Calu3 (cell line): Measurements from ENCODE around the gene SF3B6. TPM values are rescaled to one million over a fixed set of nuclear protein-coding genes. Genes with fewer than 3 reads are reported as not detected.

Source experiments
- BruUV-seq: library from RNA; stranded (reverse); fragments of 400-500 nt; replicated peaks from 2 replicates; lab custom pipeline; 2021; lab: Mats Ljungman, UMichigan
- CTCF ChIA-PET: fragments of 300-600 bp; sonication (Branson Sonifier 250); formaldehyde crosslinking; loops from one replicate; lab custom pipeline; 2022; ENCODE audit warnings: antibody characterized with exemption; lab: Charles Lee
- DNase-seq: peaks from one replicate; pipeline ENCODE4 v3.0.0; 2022
- H3K27ac Mint-ChIP-seq: one replicate; pipeline ENCODE4 v1.8.0; 2022; ENCODE audit warnings: mixed read lengths; ENCODE audit not compliant: unreplicated experiment
- H3K27me3 Mint-ChIP-seq: one replicate; pipeline ENCODE4 v1.8.0; 2022; ENCODE audit warnings: mixed read lengths; ENCODE audit not compliant: unreplicated experiment
- H3K36me3 Mint-ChIP-seq: one replicate; pipeline ENCODE4 v1.8.0; 2022; ENCODE audit warnings: mild to moderate bottlenecking, moderate library complexity, mixed read lengths; ENCODE audit not compliant: insufficient read depth, unreplicated experiment
- H3K4me1 Mint-ChIP-seq: one replicate; pipeline ENCODE4 v1.8.0; 2022; ENCODE audit warnings: mild to moderate bottlenecking, low read depth, mixed read lengths; ENCODE audit not compliant: unreplicated experiment
- H3K4me3 Mint-ChIP-seq: one replicate; pipeline ENCODE4 v1.8.0; 2022; ENCODE audit warnings: mild to moderate bottlenecking, low read depth, moderate library complexity, mixed read lengths; ENCODE audit not compliant: unreplicated experiment
- H3K9me3 Mint-ChIP-seq: one replicate; pipeline ENCODE4 v1.8.0; 2022; ENCODE audit warnings: low read depth, mixed read lengths; ENCODE audit not compliant: unreplicated experiment
- CTCF ChIP-seq: fragments of 200-600 bp; IDR thresholded peaks from one replicate; pipeline ENCODE4 v1.8.0; 2022; ENCODE audit warnings: antibody characterized with exemption; ENCODE audit not compliant: unreplicated experiment
- intact Hi-C: fragments of 100-400 bp; cut with micrococcal nuclease; formaldehyde crosslinking; loops from one replicate; pipeline ENCODE4 v1.10.0; 2022; ENCODE audit not compliant: unreplicated experiment
- total RNA-seq: library from RNA; stranded (reverse); gene quantifications from 2 replicates; pipeline ENCODE4 v1.2.3, GENCODE V29; 2022

The SF3B6 gene
- total RNA-seq, 1 experiment from 2014 or later: 112 TPM

- intact Hi-C loops: no loop called here
- H3K27ac Mint-ChIP-seq: no peak overlapping the region
- BruUV-seq: no TSS peak
- DNase-seq: no peak
- H3K27me3 Mint-ChIP-seq: no peaks in the 10 kb centered on the region
- peaks cover 5% of the 10 kb centered on the region for H3K36me3 Mint-ChIP-seq
- no peak overlapping the region for H3K4me3 Mint-ChIP-seq
- no peaks in the 10 kb centered on the region for H3K9me3 Mint-ChIP-seq
- no peak for TF ChIP-seq CTCF
- CTCF ChIA-PET: no interaction called here
- H3K4me1 Mint-ChIP-seq: no peaks in the 10 kb centered on the region
Observed at GRCh38 chr2:24038786-24039499, 37.2 kb downstream of the SF3B6 start.

GRCh38 chr2:24026233-24026632 is 49.9 kb downstream of the SF3B6 start:
- BruUV-seq: no TSS peak
- no peaks in the 10 kb centered on the region for H3K27me3 Mint-ChIP-seq
- no peak overlapping the region for H3K4me3 Mint-ChIP-seq
- no peak for TF ChIP-seq CTCF
- H3K36me3 Mint-ChIP-seq: peaks cover 4% of the 10 kb centered on the region
- DNase-seq: no peak
- H3K9me3 Mint-ChIP-seq: no peaks in the 10 kb centered on the region
- H3K27ac Mint-ChIP-seq: no peak overlapping the region
- CTCF ChIA-PET: no interaction called here
- H3K4me1 Mint-ChIP-seq: no peaks in the 10 kb centered on the region
- intact Hi-C loops: no loop called here

GRCh38 chr2:24024996-24025663 is 51.0 kb downstream of the SF3B6 start:
- intact Hi-C loops: no loop called here
- Mint-ChIP-seq H3K4me3 (no peak overlapping the region), H3K9me3 (no peaks in the 10 kb centered on the region), H3K27ac (no peak overlapping the region), H3K4me1 (no peaks in the 10 kb centered on the region), H3K36me3 (peaks cover 4% of the 10 kb centered on the region), H3K27me3 (no peaks in the 10 kb centered on the region)
- CTCF ChIA-PET: interaction anchor here (0.6 kb wide), 1 partner anchor 513 kb away, joined by 4 read pairs; no protein-coding TSS in a partner anchor
- no peak for DNase-seq
- BruUV-seq: no TSS peak
- TF ChIP-seq CTCF: no peak

GRCh38 chr2:24024018-24024417 is 52.1 kb downstream of the SF3B6 start:
- no peaks in the 10 kb centered on the region for H3K36me3 Mint-ChIP-seq
- H3K9me3 Mint-ChIP-seq: no peaks in the 10 kb centered on the region
- intact Hi-C loops: no loop called here
- no peaks in the 10 kb centered on the region for H3K27me3 Mint-ChIP-seq
- H3K4me1 Mint-ChIP-seq: no peaks in the 10 kb centered on the region
- H3K27ac Mint-ChIP-seq: no peak overlapping the region
- TF ChIP-seq CTCF: no peak
- CTCF ChIA-PET: no interaction called here
- BruUV-seq: no TSS peak
- no peak overlapping the region for H3K4me3 Mint-ChIP-seq
- DNase-seq: no peak
